HG02759 (cell line): ENCODE results near the gene PI4KB.
"Not testable (repeated sequence)": the region's sequence is repeated elsewhere in the genome, so short reads cannot be mapped to it uniquely, and the experiment has no call there.

Source experiments
- ATAC-seq: cut with Tn5 transposase; IDR thresholded peaks from one replicate; pipeline ENCODE4 v1.9.1; 2021; ENCODE audit warnings: mild to moderate bottlenecking, moderate library complexity; ENCODE audit not compliant: unreplicated experiment

PI4KB gene

GRCh38 chr1:151327223-151327902 is at the start of gene PI4KB:
TSS of gene PI4KB (minus strand) at chr1:151327416. CDS start at chr1:151316481, 10,935 bp downstream.
- peak; percentile 81 for ATAC-seq

- no peak for ATAC-seq
These were observed 46.0 kb upstream of the PI4KB start for GRCh38 chr1:151373196-151373595.

- no peak for ATAC-seq
These were observed 45.1 kb upstream of the PI4KB start, which contains the start of gene SELENBP1 for GRCh38 chr1:151372058-151372934. TSS of gene SELENBP1 (minus strand) at chr1:151372705. CDS start at chr1:151372641, 64 bp downstream.

- ATAC-seq = no peak
These were observed 44.3 kb upstream of the PI4KB start for GRCh38 chr1:151371370-151372057.

GRCh38 chr1:151370211-151370911 is 43.1 kb upstream of the PI4KB start:
- no peak for ATAC-seq

- ATAC-seq = no peak
These were observed 42.4 kb upstream of the PI4KB start for GRCh38 chr1:151369621-151370048.

GRCh38 chr1:151369302-151369610 is 42.0 kb upstream of the PI4KB start:
- ATAC-seq = no peak

GRCh38 chr1:151368393-151369301 is 41.4 kb upstream of the PI4KB start:
- no peak for ATAC-seq

GRCh38 chr1:151367658-151368392 is 40.6 kb upstream of the PI4KB start:
- no peak for ATAC-seq

GRCh38 chr1:151364996-151365395 is 37.8 kb upstream of the PI4KB start:
- ATAC-seq = no peak

GRCh38 chr1:151362308-151363155 is 35.3 kb upstream of the PI4KB start:
- ATAC-seq = no peak

- ATAC-seq = no peak
These were observed 34.7 kb upstream of the PI4KB start for GRCh38 chr1:151361883-151362282.

- ATAC-seq = no peak
These were observed 29.5 kb upstream of the PI4KB start for GRCh38 chr1:151356696-151357095.

GRCh38 chr1:151352021-151352718 is 25.0 kb upstream of the PI4KB start:
- no peak for ATAC-seq

GRCh38 chr1:151350323-151350722 is 23.1 kb upstream of the PI4KB start:
- not testable (repeated sequence) for ATAC-seq

GRCh38 chr1:151347523-151348246 is 20.5 kb upstream of the PI4KB start:
- no peak for ATAC-seq
